IMR-90 (cell line): Measurements from ENCODE around the gene NAGLU. TPM values are rescaled to one million over a fixed set of nuclear protein-coding genes. Genes with fewer than 3 reads are reported as not detected.

ENCODE experiments used
- ATAC-seq: fragments of 200-7000 bp; cut with Tn5 transposase; 2 replicates; pipeline ENCODE4 v1.9.1; 2020; ENCODE audit warnings: low read depth, mild to moderate bottlenecking, moderate library complexity
- BruUV-seq: library from RNA; stranded (reverse); fragments of 400-500 nt; replicated peaks from 2 replicates; lab custom pipeline; 2021; lab: Mats Ljungman, UMichigan
- CTCF ChIA-PET: fragments of 300-600 bp; formaldehyde crosslinking; extraction: SDS; loops from one replicate; lab custom pipeline; 2021; ENCODE audit warnings: antibody characterized with exemption; lab: Yijun Ruan, JAX
- POLR2A ChIA-PET: fragments of 300-600 bp; sonication (Branson Sonifier 250); formaldehyde crosslinking; loops from one replicate; lab custom pipeline; 2022; ENCODE audit warnings: antibody characterized with exemption; ENCODE audit not compliant: unreplicated experiment; lab: Charles Lee
- DNase-seq: peaks from one replicate; pipeline ENCODE4 v3.0.0; 2013
- H2AFZ ChIP-seq: replicated peaks from 2 replicates; pipeline ENCODE3; 2013; ENCODE audit warnings: low read length, mild to moderate bottlenecking; ENCODE audit not compliant: poor library complexity
- H2AK5ac ChIP-seq: 2 replicates; pipeline ENCODE4 v1.6.1; 2013; ENCODE audit warnings: low read depth, low read length, inconsistent platforms
- H2AK9ac ChIP-seq: replicated peaks from 2 replicates; pipeline ENCODE3; 2013; ENCODE audit warnings: mild to moderate bottlenecking, low read depth, low read length, moderate library complexity; ENCODE audit not compliant: poor library complexity
- H2BK120ac ChIP-seq: 2 replicates; pipeline ENCODE4 v1.6.1; 2013; ENCODE audit warnings: low read depth, low read length, inconsistent platforms
- H2BK15ac ChIP-seq: 3 replicates; pipeline ENCODE4 v1.6.1; 2013; ENCODE audit warnings: low read depth, low read length, inconsistent platforms
- H2BK20ac ChIP-seq: 2 replicates; pipeline ENCODE4 v1.6.1; 2013; ENCODE audit warnings: low read depth, mild to moderate bottlenecking, inconsistent platforms, low read length, moderate library complexity
- H2BK5ac ChIP-seq: 2 replicates; pipeline ENCODE4 v1.6.1; 2013; ENCODE audit warnings: mild to moderate bottlenecking, low read depth, low read length, inconsistent platforms; ENCODE audit not compliant: poor library complexity, severe bottlenecking
- H3K14ac ChIP-seq: replicated peaks from 2 replicates; pipeline ENCODE4 v1.6.1; 2013; ENCODE audit warnings: low read depth, low read length, inconsistent platforms
- H3K18ac ChIP-seq: 2 replicates; pipeline ENCODE4 v1.6.1; 2013; ENCODE audit warnings: low read depth, low read length, control low read depth
- H3K23ac ChIP-seq: 2 replicates; pipeline ENCODE4 v1.6.1; 2013; ENCODE audit warnings: low read depth, low read length, inconsistent platforms
- H3K27ac ChIP-seq: 2 replicates; pipeline ENCODE4 v1.5.1; 2013; ENCODE audit warnings: mild to moderate bottlenecking, control low read depth, low read length; ENCODE audit not compliant: insufficient read depth
- H3K27me3 ChIP-seq: 2 replicates; pipeline ENCODE4 v1.6.1; 2013; ENCODE audit warnings: low read length; ENCODE audit not compliant: control insufficient read depth, insufficient read depth
- H3K36me3 ChIP-seq: 2 replicates; pipeline ENCODE4 v1.6.1; 2013; ENCODE audit warnings: low read length, mixed read lengths; ENCODE audit not compliant: control insufficient read depth, insufficient read depth
- H3K4ac ChIP-seq: 2 replicates; pipeline ENCODE4 v1.6.1; 2013; ENCODE audit warnings: low read depth, low read length, inconsistent platforms
- H3K4me1 ChIP-seq: 2 replicates; pipeline ENCODE4 v1.6.1; 2013; ENCODE audit warnings: low read length, mixed read lengths; ENCODE audit not compliant: control insufficient read depth, insufficient read depth
- H3K4me2 ChIP-seq: 2 replicates; pipeline ENCODE4 v1.6.1; 2013; ENCODE audit warnings: low read depth, mild to moderate bottlenecking, control low read depth, low read length, moderate library complexity
- H3K4me3 ChIP-seq: 2 replicates; pipeline ENCODE4 v1.5.1; 2013; ENCODE audit warnings: low read depth, mild to moderate bottlenecking, control low read depth, low read length, moderate library complexity; ENCODE audit not compliant: insufficient read depth
- H3K56ac ChIP-seq: 2 replicates; pipeline ENCODE4 v1.6.1; 2013; ENCODE audit warnings: low read length, inconsistent platforms; ENCODE audit not compliant: insufficient read depth; ENCODE audit errors: extremely low read depth
- H3K79me1 ChIP-seq, 2 experiments: 2 replicates each; pipeline ENCODE4 v1.6.1; 2013; ENCODE audit warnings: low read length in 2 of 2, inconsistent platforms in 1 of 2, low read depth in 1 of 2
- H3K9ac ChIP-seq: 2 replicates; pipeline ENCODE4 v1.6.1; 2013; ENCODE audit warnings: low read depth, low read length, control low read depth
- H3K9me1 ChIP-seq: 2 replicates; pipeline ENCODE4 v1.6.1; 2013; ENCODE audit warnings: low read length, inconsistent platforms; ENCODE audit not compliant: insufficient read depth
- H3K9me3 ChIP-seq: 2 replicates; pipeline ENCODE4 v1.6.1; 2013; ENCODE audit warnings: low read length; ENCODE audit not compliant: control insufficient read depth, insufficient read depth
- H4K20me1 ChIP-seq: 2 replicates; pipeline ENCODE4 v1.6.1; 2013; ENCODE audit warnings: low read length, inconsistent platforms; ENCODE audit not compliant: insufficient read depth
- H4K5ac ChIP-seq: 2 replicates; pipeline ENCODE4 v1.6.1; 2013; ENCODE audit warnings: mild to moderate bottlenecking, low read depth, low read length, control low read depth
- H4K8ac ChIP-seq, 2 experiments: 2 replicates each; pipeline ENCODE4 v1.6.1; 2013; ENCODE audit warnings: low read depth in 2 of 2, low read length in 2 of 2, control low read depth in 1 of 2, inconsistent platforms in 1 of 2
- H4K91ac ChIP-seq: 2 replicates; pipeline ENCODE4 v1.6.1; 2013; ENCODE audit warnings: low read depth, low read length, inconsistent platforms; ENCODE audit not compliant: insufficient read depth
- BHLHE40 ChIP-seq: fragments of 150-350 bp; IDR thresholded peaks from 2 replicates; pipeline ENCODE4 v1.6.1; 2016; ENCODE audit warnings: mild to moderate bottlenecking, low read depth, low read length
- CEBPB ChIP-seq: IDR thresholded peaks from 2 replicates; pipeline ENCODE4 v1.6.1; 2012; ENCODE audit warnings: low read depth, low read length, improper control_type of control experiment
- CHD1 ChIP-seq: IDR thresholded peaks from 2 replicates; pipeline ENCODE4 v1.6.1; 2012; ENCODE audit warnings: low read depth, low read length, improper control_type of control experiment
- CTCF ChIP-seq: conservative IDR thresholded peaks from 2 replicates; pipeline ENCODE4 v1.5.1; 2012; ENCODE audit warnings: mild to moderate bottlenecking, low read depth, low read length, improper control_type of control experiment
- ELK1 ChIP-seq: fragments of 150-350 bp; IDR thresholded peaks from 2 replicates; pipeline ENCODE4 v1.6.1; 2016; ENCODE audit warnings: low read depth, mild to moderate bottlenecking, low read length, moderate library complexity, borderline replicate concordance
- FOS ChIP-seq: fragments of 150-350 bp; IDR thresholded peaks from 2 replicates; pipeline ENCODE4 v1.6.1; 2016; ENCODE audit warnings: low read depth, low read length
- MXI1 ChIP-seq: IDR thresholded peaks from 2 replicates; pipeline ENCODE4 v1.6.1; 2012; ENCODE audit warnings: low read depth, mild to moderate bottlenecking, low read length, moderate library complexity, borderline replicate concordance
- NFE2L2 ChIP-seq: fragments of 150-350 bp; IDR thresholded peaks from 2 replicates; pipeline ENCODE4 v1.6.1; 2016; ENCODE audit warnings: low read depth, mild to moderate bottlenecking, low read length
- POLR2A ChIP-seq: IDR thresholded peaks from 2 replicates; pipeline ENCODE4 v1.6.1; 2012; ENCODE audit warnings: mild to moderate bottlenecking, low read depth, low read length
- RAD21 ChIP-seq: IDR thresholded peaks from 2 replicates; pipeline ENCODE4 v1.6.1; 2012; ENCODE audit warnings: low read length, improper control_type of control experiment
- SMC3 ChIP-seq: fragments of 150-350 bp; IDR thresholded peaks from 2 replicates; pipeline ENCODE4 v1.6.1; 2016; ENCODE audit warnings: low read depth, mild to moderate bottlenecking, antibody characterized with exemption, low read length, moderate library complexity
- USF2 ChIP-seq: fragments of 150-350 bp; IDR thresholded peaks from 2 replicates; pipeline ENCODE4 v1.6.1; 2017; ENCODE audit warnings: mild to moderate bottlenecking, antibody characterized with exemption, low read length, low read depth
- WGBS, 2 experiments: methylation state at CpG; one replicate each; pipeline versions ENCODE4 v1.1.5 to v1.1.7; 2013; ENCODE audit warnings: missing lambda C conversion rate in 2 of 2; ENCODE audit not compliant: insufficient read length in 1 of 2; ENCODE audit errors: extremely low coverage in 2 of 2; 5-methylcytosine and 5-hydroxymethylcytosine counted together
- dilution Hi-C: fragments of 300-500 bp; cut with HindIII; formaldehyde crosslinking; loops from one replicate; pipeline ENCODE4 v1.14.3; 2018; ENCODE audit warnings: low sequenced_read_pairs; ENCODE audit not compliant: unreplicated experiment
- in situ Hi-C: fragments of 300-500 bp; cut with MboI; formaldehyde crosslinking; loops from 3 replicates; pipeline ENCODE4 v1.14.3; 2019; ENCODE audit warnings: low sequenced_read_pairs, inconsistent platforms, mixed read lengths
- intact Hi-C: fragments of 100-400 bp; cut with micrococcal nuclease; formaldehyde crosslinking; loops from 2 replicates; pipeline ENCODE4 v1.10.0; 2022
- polyA plus RNA-seq, 3 experiments: library from polyadenylated mRNA; depleted of rRNA; stranded (reverse); fragments of >200 nt; gene quantifications; 2 replicates each; pipeline ENCODE4 v1.2.3, GENCODE V29; 2012; ENCODE audit warnings: low replicate concordance in 1 of 3
- total RNA-seq: library from RNA; depleted of rRNA; stranded (reverse); fragments of >200 nt; gene quantifications from 2 replicates; pipeline ENCODE4 v1.2.3, GENCODE V29; 2012

NAGLU gene
- total and polyA plus RNA-seq, 2 of the 4 experiments (the other 2 are of a cell fraction) = 6.5 to 29.2 TPM

- Histone ChIP-seq H2AK5ac (peak overlapping the region; percentile 81), H3K27ac (peak overlapping the region; percentile 94), H2BK5ac (peak overlapping the region; percentile 68), H3K79me1 (peaks cover 0 to 35% of the 10 kb centered on the region in 2 experiments; a peak in 2 of 4 replicates), H3K14ac (peak overlapping the region; percentile 64; the same call in 1 of the 2 replicates), H2AFZ (no peak overlapping the region), H2BK120ac (peak overlapping the region; percentile 85), H3K27me3 (no peaks in the 10 kb centered on the region), H3K9ac (peak overlapping the region; percentile 57), H3K18ac (peak overlapping the region; percentile 92), H4K91ac (peak overlapping the region; percentile 78), H2BK20ac (peak overlapping the region; percentile 62), H3K4me3 (no peak overlapping the region), H4K5ac (peak overlapping the region; percentile 39; the same call in 1 of the 2 replicates), H2BK15ac (peak overlapping the region; percentile 51; the same call in 1 of the 3 replicates), H3K56ac (no peak overlapping the region), H3K9me3 (no peaks in the 10 kb centered on the region), H3K23ac (peak overlapping the region; percentile 88; the same call in 1 of the 2 replicates), H3K4me2 (no peak overlapping the region; the same call in 1 of the 2 replicates), H3K4me1 (peaks cover 44% of the 10 kb centered on the region), H3K9me1 (peaks cover 24% of the 10 kb centered on the region), H4K8ac (peak overlapping the region in 1 of 2 experiments; percentile 77; a peak in 1 of 4 replicates), H2AK9ac (no peak overlapping the region), H4K20me1 (no peaks in the 10 kb centered on the region), H3K36me3 (peaks cover 14% of the 10 kb centered on the region), H3K4ac (peak overlapping the region; percentile 78)
- ATAC-seq (no peak), DNase-seq (no peak)
- TF ChIP-seq USF2 (no peak), NFE2L2 (no peak), BHLHE40 (no peak), CHD1 (no peak), FOS (no peak), RAD21 (no peak), MXI1 (no peak), ELK1 (no peak), POLR2A (no peak), CEBPB (no peak), CTCF (no peak), SMC3 (no peak)
- in situ Hi-C loops = no loop called here
- ChIA-PET CTCF (no interaction called here), POLR2A (no interaction called here)
- intact Hi-C loops = no loop called here
- WGBS, 2 experiments = 100% methylated on average over 3 of the region's 11 CpGs; no CpG with 5 or more reads in 1 of the 2 experiments
- BruUV-seq = no TSS peak
- dilution Hi-C loops = no loop called here
Measured at GRCh38 chr17:42513686-42514085, 22.4 kb upstream of the NAGLU start.
